Cardiac muscle cell (in vitro differentiated cells and primary cell): ENCODE measurements around the gene RASSF1. TPM values are rescaled to one million over a fixed set of nuclear protein-coding genes. Genes with fewer than 3 reads are reported as not detected.

Experiments
- DNase-seq, 2 donors: peaks; one replicate each; pipeline versions ENCODE4 v3.0.0 to v3.0.0-alpha.2; 2010 to 2017; ENCODE audit warnings: low read depth in 1 of 2, low spot score in 1 of 2
- H3K27ac ChIP-seq: fragments of 200-600 bp; sonication (generic); 2 replicates; pipeline ENCODE4 v1.5.1; 2016
- H3K27me3 ChIP-seq: fragments of 200-600 bp; sonication (generic); 2 replicates; pipeline ENCODE4 v1.6.0; 2016; ENCODE audit warnings: control low read depth
- H3K36me3 ChIP-seq: fragments of 200-600 bp; sonication (generic); 2 replicates; pipeline ENCODE4 v1.5.1; 2016; ENCODE audit warnings: control low read depth
- H3K4me1 ChIP-seq: fragments of 200-600 bp; sonication (generic); 2 replicates; pipeline ENCODE4 v1.8.1; 2017; ENCODE audit warnings: low read depth, mild to moderate bottlenecking, mixed run types
- H3K4me3 ChIP-seq: fragments of 200-600 bp; sonication (generic); 2 replicates; pipeline ENCODE4 v1.5.1; 2016; ENCODE audit warnings: mild to moderate bottlenecking
- H3K9me3 ChIP-seq: fragments of 200-600 bp; sonication (generic); 2 replicates; pipeline ENCODE4 v1.5.1; 2017; ENCODE audit warnings: low read depth, mild to moderate bottlenecking, control low read depth
- CTCF ChIP-seq: IDR thresholded peaks from 2 replicates; pipeline ENCODE4 v1.5.1; 2012; ENCODE audit warnings: low read depth, mild to moderate bottlenecking, low read length
- polyA plus RNA-seq: library from polyadenylated mRNA; unstranded; fragments of >200 nt; fragmentation: Nextera tagmentation; extraction: Ambion mirVana; gene quantifications from 2 replicates; pipeline ENCODE4 v1.2.1, GENCODE V29; 2016
- total RNA-seq: library from RNA; depleted of rRNA; stranded (reverse); fragments of >200 nt; gene quantifications from 2 replicates; pipeline ENCODE4 v1.2.3, GENCODE V29; 2016

RASSF1 gene
- total and polyA plus RNA-seq, 2 experiments from 2014 or later, result 23.1 to 23.8 TPM

DNA sequence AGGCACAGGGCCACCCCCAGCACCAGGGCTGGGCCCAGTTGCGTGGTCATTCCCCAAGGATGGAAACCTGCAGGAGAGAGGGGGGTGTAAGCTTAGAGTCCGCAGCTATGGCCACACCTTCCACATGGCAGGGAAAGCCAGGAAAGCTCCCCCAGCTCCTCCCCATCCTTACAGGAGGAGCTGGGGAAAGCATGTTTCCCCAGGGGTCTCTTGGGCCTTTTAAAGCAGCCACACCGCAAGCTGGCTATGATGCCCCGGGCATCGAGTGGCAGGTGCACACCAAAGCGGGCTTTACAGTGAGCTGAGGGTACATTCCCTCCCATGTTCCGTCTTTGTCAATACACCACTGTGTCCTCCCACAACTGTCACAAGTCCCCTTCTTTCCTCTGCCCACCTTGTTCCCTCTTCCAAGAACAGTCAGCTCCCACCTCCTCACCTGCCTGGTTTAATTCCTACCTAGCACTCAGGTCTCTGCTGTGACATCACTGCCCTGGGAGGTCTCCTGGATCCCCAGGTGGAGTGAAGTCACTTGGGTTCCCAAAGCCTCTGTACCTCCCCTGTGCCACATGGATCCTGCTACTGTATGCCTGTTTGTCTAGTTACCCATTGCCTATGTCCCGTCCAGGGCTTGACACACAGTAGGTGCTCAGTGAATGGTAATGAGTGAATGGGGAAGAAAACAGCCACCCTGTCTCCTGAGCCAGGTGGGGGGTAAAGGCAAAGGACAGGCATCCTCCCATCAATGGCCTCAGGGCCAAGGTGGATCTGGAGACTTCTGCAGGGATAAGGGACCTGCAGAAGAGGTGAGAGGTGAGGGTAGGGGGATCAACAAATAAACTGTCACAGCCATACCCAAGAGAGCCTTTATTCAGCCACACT lies 44.8 kb downstream of the RASSF1 start:
- Histone ChIP-seq H3K9me3 (no peaks in the 10 kb centered on the region), H3K36me3 (no peaks in the 10 kb centered on the region), H3K27ac (no peak overlapping the region), H3K4me3 (no peak overlapping the region), H3K27me3 (no peaks in the 10 kb centered on the region), H3K4me1 (peaks cover 10% of the 10 kb centered on the region)
- DNase-seq, result no peak
- TF ChIP-seq CTCF, result no peak

DNA sequence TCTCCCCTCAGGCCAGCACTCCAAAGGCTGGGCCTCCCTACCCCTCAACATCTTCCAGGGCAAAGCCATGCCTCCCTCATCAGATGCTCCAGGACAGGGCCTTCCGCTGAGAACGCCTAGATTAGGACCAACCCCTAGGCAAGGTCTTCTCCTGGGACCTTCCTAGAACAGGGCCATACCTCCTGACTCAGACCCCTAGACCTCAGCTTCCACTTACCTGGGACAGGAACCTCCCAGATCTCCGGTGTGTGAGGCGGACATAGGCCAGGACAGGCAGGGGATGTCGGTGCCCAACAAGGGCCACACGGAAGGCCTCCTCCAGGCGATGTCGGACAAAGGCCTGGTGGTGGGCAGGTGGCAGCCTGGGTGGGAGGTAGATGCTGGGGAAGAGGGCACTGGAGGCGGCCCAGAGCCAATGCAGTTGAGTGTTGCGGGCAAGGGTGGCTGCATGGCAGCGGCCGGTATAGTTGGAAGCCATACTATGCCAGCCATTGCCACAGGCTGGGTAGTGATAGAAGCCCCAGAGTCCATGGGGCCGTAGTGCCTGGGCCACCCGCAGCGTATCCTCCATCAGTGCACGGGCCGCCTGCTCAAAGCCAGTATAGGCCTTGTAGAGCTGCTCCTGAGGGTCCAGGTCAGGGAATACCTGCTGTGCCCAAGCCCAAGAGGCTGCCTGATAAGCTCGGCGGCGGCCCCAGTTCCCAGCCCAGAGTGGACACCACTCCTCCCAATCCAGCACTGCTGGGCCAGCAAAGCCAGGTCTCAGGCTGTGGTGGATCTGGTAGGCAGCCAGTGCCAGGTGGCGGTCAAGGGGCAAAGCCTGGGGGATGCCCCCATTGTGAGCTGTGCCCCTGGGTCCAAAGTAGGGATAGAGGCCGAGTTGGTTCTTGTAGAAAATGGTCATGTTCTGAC lies 45.9 kb downstream of the RASSF1 start:
- no peak overlapping the region for H3K27ac ChIP-seq
- TF ChIP-seq CTCF, result no peak
- no peaks in the 10 kb centered on the region for H3K27me3 ChIP-seq
- H3K9me3 ChIP-seq, result no peaks in the 10 kb centered on the region
- peaks cover 10% of the 10 kb centered on the region for H3K4me1 ChIP-seq
- H3K36me3 ChIP-seq, result no peaks in the 10 kb centered on the region
- no peak overlapping the region for H3K4me3 ChIP-seq
- no peak for DNase-seq

- no peak for TF ChIP-seq CTCF
These were observed 46.5 kb downstream of the RASSF1 start for GRCh38 chr3:50294089-50294488.

GRCh38 chr3:50293079-50293801 lies 47.4 kb downstream of the RASSF1 start:
- no peak for TF ChIP-seq CTCF
- DNase-seq, result no peak
- no peaks in the 10 kb centered on the region for H3K27me3 ChIP-seq
- H3K4me1 ChIP-seq, result peaks cover 4% of the 10 kb centered on the region
- H3K27ac ChIP-seq, result peak overlapping the region; percentile 52
- H3K4me3 ChIP-seq, result no peak overlapping the region
- H3K36me3 ChIP-seq, result no peaks in the 10 kb centered on the region
- no peaks in the 10 kb centered on the region for H3K9me3 ChIP-seq

More at GRCh38 chr3:50294089-50294488, 46.5 kb downstream of the RASSF1 start:
- H3K27me3 ChIP-seq, result no peaks in the 10 kb centered on the region
- H3K4me3 ChIP-seq, result no peak overlapping the region
- H3K4me1 ChIP-seq, result peaks cover 10% of the 10 kb centered on the region
- no peaks in the 10 kb centered on the region for H3K36me3 ChIP-seq
- no peaks in the 10 kb centered on the region for H3K9me3 ChIP-seq
- no peak overlapping the region for H3K27ac ChIP-seq
- no peak for DNase-seq
